ENCODE data around the gene MYH2.

MYH2 gene

GRCh38 chr17:10513299-10514067, 36.0 kb downstream of the MYH2 start:
- no peak for DNase-seq

- DNase-seq = no peak
Measured at GRCh38 chr17:10512856-10513255, 36.6 kb downstream of the MYH2 start.

DNA sequence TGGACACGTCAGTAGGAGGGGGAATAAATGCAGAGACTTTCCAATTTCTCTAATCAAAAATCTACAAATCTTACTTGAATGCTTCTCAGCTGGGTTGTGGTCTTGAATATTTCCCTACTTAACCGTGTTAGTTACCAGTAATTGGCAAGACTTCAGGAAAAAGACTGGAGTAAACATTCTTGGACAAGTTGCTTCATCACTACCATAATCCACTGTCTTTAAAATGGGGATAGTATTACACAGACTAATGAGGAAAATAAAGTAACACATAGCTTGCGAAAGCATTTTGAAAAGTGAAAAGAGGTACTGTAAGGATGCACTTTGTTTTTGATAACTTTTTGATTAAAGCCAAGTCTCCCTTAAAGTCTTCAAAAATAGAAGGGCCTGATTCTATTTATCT, 49.5 kb downstream of the MYH2 start:
- no peak for DNase-seq

GRCh38 chr17:10492004-10492403, 57.5 kb downstream of the MYH2 start:
- DNase-seq = no peak

DNA sequence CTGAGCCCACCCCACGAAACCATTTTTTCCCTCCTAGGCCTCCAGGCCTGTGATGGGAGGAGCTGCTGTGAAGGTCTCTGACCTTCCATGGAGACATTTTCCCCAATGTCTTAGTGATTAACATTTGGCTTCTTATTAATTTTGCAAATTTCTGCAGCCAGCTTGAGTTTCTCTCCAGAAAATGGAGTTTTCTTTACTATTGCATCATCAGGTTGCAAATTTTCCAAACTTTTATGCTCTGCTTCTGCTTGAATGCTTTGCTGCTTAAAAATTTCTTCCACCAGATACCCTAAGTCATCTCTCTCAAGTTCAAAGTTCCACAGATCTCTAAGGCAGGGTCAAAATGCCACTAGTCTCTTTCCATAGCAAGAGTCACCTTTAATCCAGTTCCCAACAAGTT, 67.2 kb downstream of the MYH2 start:
- no peak for DNase-seq

GRCh38 chr17:10477701-10478100, 71.8 kb downstream of the MYH2 start:
- DNase-seq = no peak

GRCh38 chr17:10474536-10474935, 74.9 kb downstream of the MYH2 start:
- DNase-seq = no peak

- DNase-seq = no peak
Measured at GRCh38 chr17:10471858-10472257, 77.6 kb downstream of the MYH2 start.

Measured in MV-4-11 (cell line).